MM.1S (cell line): ENCODE measurements around the gene CCDC71L.

Experiments
- DNase-seq: peaks from one replicate; pipeline ENCODE4 v3.0.0-alpha.2; 2015
- H2AFZ ChIP-seq: fragments of 300-600 bp; sonication (generic); 2 replicates; pipeline ENCODE4 v1.6.0; 2016; ENCODE audit warnings: antibody characterized with exemption, low read length
- H3F3A ChIP-seq: fragments of 300-600 bp; sonication (generic); 2 replicates; pipeline ENCODE4 v1.6.1; 2016; ENCODE audit warnings: mild to moderate bottlenecking, antibody characterized with exemption, low read length, moderate library complexity, mixed read lengths; ENCODE audit not compliant: insufficient read depth
- H3K27ac ChIP-seq: fragments of 300-600 bp; sonication (generic); 2 replicates; pipeline ENCODE4 v1.5.1; 2016; ENCODE audit warnings: mild to moderate bottlenecking, low read length
- H3K27me3 ChIP-seq: fragments of 300-600 bp; sonication (generic); replicated peaks from 2 replicates; pipeline ENCODE4 v1.6.0; 2016; ENCODE audit warnings: low read length; ENCODE audit not compliant: insufficient read depth
- H3K36me3 ChIP-seq: fragments of 300-600 bp; sonication (generic); replicated peaks from 2 replicates; pipeline ENCODE4 v1.6.1; 2016; ENCODE audit warnings: mild to moderate bottlenecking, low read length, mixed read lengths; ENCODE audit not compliant: insufficient read depth
- H3K4me1 ChIP-seq: fragments of 300-600 bp; sonication (generic); 2 replicates; pipeline ENCODE4 v1.6.1; 2016; ENCODE audit warnings: low read length, mixed read lengths
- H3K4me2 ChIP-seq: fragments of 300-600 bp; sonication (generic); 2 replicates; pipeline ENCODE4 v1.6.0; 2016; ENCODE audit warnings: low read depth, low read length
- H3K4me3 ChIP-seq: fragments of 300-600 bp; sonication (generic); 2 replicates; pipeline ENCODE4 v1.5.1; 2016; ENCODE audit warnings: low read length, mixed read lengths
- H3K79me2 ChIP-seq: fragments of 300-600 bp; sonication (generic); 2 replicates; pipeline ENCODE4 v1.6.1; 2016; ENCODE audit warnings: mixed run types, low read length, mixed read lengths
- H3K9ac ChIP-seq: fragments of 300-600 bp; sonication (generic); 2 replicates; pipeline ENCODE4 v1.6.1; 2016; ENCODE audit warnings: low read length, mixed read lengths
- H3K9me2 ChIP-seq: fragments of 300-600 bp; sonication (generic); replicated peaks from 2 replicates; pipeline ENCODE4 v1.6.1; 2016; ENCODE audit warnings: mild to moderate bottlenecking, low read length, mixed read lengths; ENCODE audit not compliant: insufficient read depth
- H3K9me3 ChIP-seq: fragments of 300-600 bp; sonication (generic); replicated peaks from 2 replicates; pipeline ENCODE4 v1.6.1; 2016; ENCODE audit warnings: mild to moderate bottlenecking, low read length, mixed read lengths; ENCODE audit not compliant: insufficient read depth
- H4K20me1 ChIP-seq: fragments of 300-600 bp; sonication (generic); 2 replicates; pipeline ENCODE4 v1.6.1; 2016; ENCODE audit warnings: mild to moderate bottlenecking, low read length, moderate library complexity, mixed read lengths; ENCODE audit not compliant: insufficient read depth
- EZH2 ChIP-seq: fragments of 300-600 bp; sonication (generic); optimal IDR thresholded peaks from 2 replicates; pipeline ENCODE3; 2017; ENCODE audit warnings: low read depth, mild to moderate bottlenecking, antibody characterized with exemption, low read length, mixed read lengths
- EZH2phosphoT487 ChIP-seq: fragments of 300-600 bp; sonication (generic); IDR thresholded peaks from 2 replicates; pipeline ENCODE4 v1.6.1; 2018; ENCODE audit warnings: antibody characterized with exemption, low read length
- TF ChIP-seq, protein P1 (sequence below): fragments of 300-600 bp; sonication (generic); IDR thresholded peaks from 2 replicates; pipeline ENCODE4 v1.5.1; 2016; ENCODE audit warnings: antibody characterized with exemption, low read length, mixed read lengths

CCDC71L gene

DNA sequence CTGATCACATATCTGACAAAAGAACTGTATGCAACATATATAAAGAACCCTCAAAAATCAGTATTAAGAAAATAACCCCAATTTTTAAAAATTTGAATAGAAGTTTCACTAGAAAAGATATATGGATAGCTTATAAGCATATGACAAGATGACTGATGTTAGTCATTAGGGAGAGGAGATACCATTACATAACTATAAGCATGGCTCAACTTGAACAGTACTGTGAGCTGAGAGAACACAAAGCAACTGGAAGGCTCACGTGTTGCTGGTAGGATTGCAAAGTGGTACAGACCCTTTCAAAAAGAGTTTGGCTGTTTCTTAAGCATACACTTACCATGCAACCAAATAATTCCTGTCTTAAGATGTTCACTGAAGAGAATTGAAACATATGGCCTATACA lies 14.7 kb downstream of the CCDC71L start:
- H3K9me3 ChIP-seq = no peaks in the 10 kb centered on the region
- no peak for DNase-seq
- no peak overlapping the region for H3K27ac ChIP-seq
- H3K9ac ChIP-seq = no peak overlapping the region
- no peaks in the 10 kb centered on the region for H3K9me2 ChIP-seq
- H3K4me1 ChIP-seq = peaks cover 9% of the 10 kb centered on the region
- H3K79me2 ChIP-seq = no peaks in the 10 kb centered on the region
- no peaks in the 10 kb centered on the region for H3K36me3 ChIP-seq
- TF ChIP-seq, protein P1, sequence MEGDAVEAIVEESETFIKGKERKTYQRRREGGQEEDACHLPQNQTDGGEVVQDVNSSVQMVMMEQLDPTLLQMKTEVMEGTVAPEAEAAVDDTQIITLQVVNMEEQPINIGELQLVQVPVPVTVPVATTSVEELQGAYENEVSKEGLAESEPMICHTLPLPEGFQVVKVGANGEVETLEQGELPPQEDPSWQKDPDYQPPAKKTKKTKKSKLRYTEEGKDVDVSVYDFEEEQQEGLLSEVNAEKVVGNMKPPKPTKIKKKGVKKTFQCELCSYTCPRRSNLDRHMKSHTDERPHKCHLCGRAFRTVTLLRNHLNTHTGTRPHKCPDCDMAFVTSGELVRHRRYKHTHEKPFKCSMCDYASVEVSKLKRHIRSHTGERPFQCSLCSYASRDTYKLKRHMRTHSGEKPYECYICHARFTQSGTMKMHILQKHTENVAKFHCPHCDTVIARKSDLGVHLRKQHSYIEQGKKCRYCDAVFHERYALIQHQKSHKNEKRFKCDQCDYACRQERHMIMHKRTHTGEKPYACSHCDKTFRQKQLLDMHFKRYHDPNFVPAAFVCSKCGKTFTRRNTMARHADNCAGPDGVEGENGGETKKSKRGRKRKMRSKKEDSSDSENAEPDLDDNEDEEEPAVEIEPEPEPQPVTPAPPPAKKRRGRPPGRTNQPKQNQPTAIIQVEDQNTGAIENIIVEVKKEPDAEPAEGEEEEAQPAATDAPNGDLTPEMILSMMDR = no peak
- no peak for TF ChIP-seq EZH2
- no peak for TF ChIP-seq EZH2phosphoT487
- no peaks in the 10 kb centered on the region for H3F3A ChIP-seq
- H3K4me2 ChIP-seq = no peak overlapping the region
- no peaks in the 10 kb centered on the region for H4K20me1 ChIP-seq
- no peak overlapping the region for H3K4me3 ChIP-seq
- H3K27me3 ChIP-seq = no peaks in the 10 kb centered on the region
- H2AFZ ChIP-seq = no peak overlapping the region

DNA sequence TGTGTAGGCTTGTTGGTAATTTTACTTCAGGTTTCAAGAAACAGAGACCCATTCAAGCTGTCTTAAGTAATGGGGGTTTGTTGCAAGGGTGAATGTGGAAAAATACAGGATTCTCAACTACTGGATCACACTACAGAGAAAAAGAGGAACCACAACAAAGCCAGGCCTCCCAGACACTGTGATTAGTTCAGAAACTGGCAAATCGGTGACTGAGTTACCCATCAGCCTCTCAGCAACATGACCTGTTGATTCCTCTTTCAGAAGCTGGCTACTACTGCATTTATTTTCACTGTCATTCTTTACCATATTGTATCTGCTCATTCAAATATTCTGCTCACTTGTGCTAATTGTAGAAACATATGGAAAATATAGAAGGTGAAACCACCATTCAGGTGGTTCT lies 16.0 kb downstream of the CCDC71L start:
- H3K4me3 ChIP-seq = no peak overlapping the region
- no peak for DNase-seq
- H3K4me1 ChIP-seq = peaks cover 9% of the 10 kb centered on the region
- H3K79me2 ChIP-seq = no peaks in the 10 kb centered on the region
- peak overlapping the region; percentile 6; the same call in 1 of the 2 replicates for H3K4me2 ChIP-seq
- H3K27ac ChIP-seq = peak overlapping the region; percentile 29; the same call in 1 of the 2 replicates
- TF ChIP-seq, protein P1 = no peak
- TF ChIP-seq EZH2 = no peak
- TF ChIP-seq EZH2phosphoT487 = no peak
- no peaks in the 10 kb centered on the region for H3K9me3 ChIP-seq
- H3F3A ChIP-seq = no peaks in the 10 kb centered on the region
- H3K9ac ChIP-seq = no peak overlapping the region
- no peaks in the 10 kb centered on the region for H4K20me1 ChIP-seq
- H2AFZ ChIP-seq = 0 out of 2 replicates have a peak overlapping the region, but pooled peaks have one; percentile 14
- no peaks in the 10 kb centered on the region for H3K27me3 ChIP-seq
- no peaks in the 10 kb centered on the region for H3K36me3 ChIP-seq
- no peaks in the 10 kb centered on the region for H3K9me2 ChIP-seq

DNA sequence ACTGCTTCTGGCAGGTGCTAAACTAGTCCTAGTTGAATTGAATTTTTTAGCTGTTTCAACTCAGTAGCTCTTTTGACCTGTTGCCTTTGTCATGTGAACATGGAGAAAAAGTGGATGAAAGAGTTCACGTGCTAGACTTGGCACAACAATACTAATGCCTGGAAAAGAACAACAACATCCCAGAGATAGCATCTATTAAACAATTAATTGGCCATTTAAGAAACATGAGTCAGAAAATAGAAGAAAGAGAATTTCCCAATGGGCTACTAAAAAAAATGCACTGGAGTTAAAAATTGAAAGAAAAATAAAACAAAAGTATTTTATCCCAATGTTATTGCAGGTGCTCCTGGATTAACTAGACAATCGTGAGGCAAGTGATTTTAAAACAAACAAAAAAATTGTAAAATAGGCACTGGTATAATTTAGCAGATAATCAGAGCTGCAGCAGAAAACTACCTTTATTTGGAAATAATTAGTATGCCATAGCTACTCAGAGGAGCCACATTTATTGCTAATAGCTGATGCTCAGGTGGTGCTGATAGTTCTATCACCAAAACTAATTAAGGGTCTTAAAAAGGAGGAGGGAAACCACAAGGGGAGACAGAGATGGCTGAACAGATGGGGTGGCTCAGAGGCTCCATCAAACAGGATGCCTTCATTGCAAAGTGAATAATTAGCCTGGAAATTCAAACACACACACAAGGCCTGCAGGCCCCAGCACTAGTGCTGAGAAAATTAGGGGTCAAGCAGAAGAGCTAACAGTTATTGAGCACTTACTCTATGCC lies 17.6 kb downstream of the CCDC71L start:
- H3K27ac ChIP-seq = no peak overlapping the region
- peaks cover 9% of the 10 kb centered on the region for H3K4me1 ChIP-seq
- no peaks in the 10 kb centered on the region for H3K9me3 ChIP-seq
- H3K27me3 ChIP-seq = no peaks in the 10 kb centered on the region
- no peak for DNase-seq
- H3K9me2 ChIP-seq = no peaks in the 10 kb centered on the region
- TF ChIP-seq, protein P1 = no peak
- no peak for TF ChIP-seq EZH2
- TF ChIP-seq EZH2phosphoT487 = no peak
- no peak overlapping the region for H3K4me3 ChIP-seq
- no peaks in the 10 kb centered on the region for H3K36me3 ChIP-seq
- H4K20me1 ChIP-seq = no peaks in the 10 kb centered on the region
- H3F3A ChIP-seq = no peaks in the 10 kb centered on the region
- H2AFZ ChIP-seq = no peak overlapping the region
- no peak overlapping the region for H3K4me2 ChIP-seq
- H3K9ac ChIP-seq = no peak overlapping the region
- no peaks in the 10 kb centered on the region for H3K79me2 ChIP-seq
